Activated CD8-positive, alpha-beta T cell treated with anti-CD3 and anti-CD28 coated beads for 36 hours (primary cell): ENCODE data around the gene AGBL1. TPM values are rescaled to one million over a fixed set of nuclear protein-coding genes. Genes with fewer than 3 reads are reported as not detected.

ENCODE experiments used
- ATAC-seq: fragments of 200-7000 bp; cut with Tn5 transposase; one replicate; pipeline ENCODE4 v1.10.0; 2021; ENCODE audit warnings: mild to moderate bottlenecking, moderate library complexity
- CTCF ChIA-PET: fragments of 350-600 bp; sonication (Branson Sonifier 250); formaldehyde crosslinking; loops from one replicate; lab custom pipeline; 2021; ENCODE audit warnings: antibody characterized with exemption; lab: Charles Lee
- POLR2A ChIA-PET: fragments of 350-600 bp; sonication (Branson Sonifier 250); formaldehyde crosslinking; loops from one replicate; lab custom pipeline; 2021; ENCODE audit warnings: antibody characterized with exemption; lab: Charles Lee
- DNase-seq: peaks from one replicate; pipeline ENCODE4 v3.0.0-alpha.2; 2020
- H3K27ac Mint-ChIP-seq: one replicate; pipeline ENCODE4 v1.8.0; 2021; ENCODE audit warnings: mild to moderate bottlenecking, mixed read lengths
- H3K27me3 Mint-ChIP-seq: one replicate; pipeline ENCODE4 v1.8.0; 2021; ENCODE audit warnings: mixed read lengths
- H3K36me3 Mint-ChIP-seq: one replicate; pipeline ENCODE4 v1.8.0; 2021; ENCODE audit warnings: low read depth, mixed read lengths
- H3K4me1 Mint-ChIP-seq: one replicate; pipeline ENCODE4 v1.8.0; 2021; ENCODE audit warnings: low read depth, mixed read lengths
- H3K4me3 Mint-ChIP-seq: one replicate; pipeline ENCODE4 v1.8.0; 2021; ENCODE audit warnings: mild to moderate bottlenecking, moderate library complexity, mixed read lengths
- H3K9me3 Mint-ChIP-seq: one replicate; pipeline ENCODE4 v1.8.0; 2021; ENCODE audit warnings: mixed read lengths
- intact Hi-C: fragments of 100-400 bp; cut with micrococcal nuclease; formaldehyde crosslinking; loops from one replicate; pipeline ENCODE4 v1.10.0; 2022
- total RNA-seq, 2 experiments: library from RNA; stranded (reverse); gene quantifications; one replicate each; pipeline ENCODE4 v1.2.3, GENCODE V29; 2021
- TF ChIP-seq, protein P1 (sequence below): fragments of 200-600 bp; IDR thresholded peaks from one replicate; pipeline ENCODE4 v1.8.0; 2022; ENCODE audit warnings: antibody characterized with exemption, mild to moderate bottlenecking

Gene AGBL1
- total RNA-seq, 2 experiments from 2014 or later: not detected

DNA sequence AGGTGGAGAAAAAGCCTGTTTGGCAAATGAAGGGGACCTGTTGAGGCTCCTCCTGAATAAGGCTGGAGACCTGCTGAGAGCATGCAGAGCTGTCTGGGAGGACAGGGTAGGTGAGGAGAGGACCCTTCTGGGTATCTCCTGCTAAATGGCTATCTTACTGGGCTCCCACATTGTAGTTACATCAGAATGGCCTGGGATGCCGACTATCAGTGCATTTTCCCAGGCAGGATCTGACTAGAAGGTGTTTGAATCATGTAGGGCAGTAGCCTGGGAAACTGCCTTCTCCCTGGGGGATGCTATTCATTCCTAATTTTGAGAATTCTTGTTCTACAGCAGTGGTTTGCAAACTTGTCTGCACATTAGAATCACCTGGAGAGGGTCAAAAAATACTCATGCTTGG, 631 bp downstream of the AGBL1 start:
- Mint-ChIP-seq H3K27ac (no peak overlapping the region), H3K36me3 (no peaks in the 10 kb centered on the region), H3K9me3 (no peaks in the 10 kb centered on the region), H3K27me3 (peaks cover 3% of the 10 kb centered on the region), H3K4me1 (peaks cover 17% of the 10 kb centered on the region), H3K4me3 (no peak overlapping the region)
- intact Hi-C loops: no loop called here
- TF ChIP-seq, protein P1, sequence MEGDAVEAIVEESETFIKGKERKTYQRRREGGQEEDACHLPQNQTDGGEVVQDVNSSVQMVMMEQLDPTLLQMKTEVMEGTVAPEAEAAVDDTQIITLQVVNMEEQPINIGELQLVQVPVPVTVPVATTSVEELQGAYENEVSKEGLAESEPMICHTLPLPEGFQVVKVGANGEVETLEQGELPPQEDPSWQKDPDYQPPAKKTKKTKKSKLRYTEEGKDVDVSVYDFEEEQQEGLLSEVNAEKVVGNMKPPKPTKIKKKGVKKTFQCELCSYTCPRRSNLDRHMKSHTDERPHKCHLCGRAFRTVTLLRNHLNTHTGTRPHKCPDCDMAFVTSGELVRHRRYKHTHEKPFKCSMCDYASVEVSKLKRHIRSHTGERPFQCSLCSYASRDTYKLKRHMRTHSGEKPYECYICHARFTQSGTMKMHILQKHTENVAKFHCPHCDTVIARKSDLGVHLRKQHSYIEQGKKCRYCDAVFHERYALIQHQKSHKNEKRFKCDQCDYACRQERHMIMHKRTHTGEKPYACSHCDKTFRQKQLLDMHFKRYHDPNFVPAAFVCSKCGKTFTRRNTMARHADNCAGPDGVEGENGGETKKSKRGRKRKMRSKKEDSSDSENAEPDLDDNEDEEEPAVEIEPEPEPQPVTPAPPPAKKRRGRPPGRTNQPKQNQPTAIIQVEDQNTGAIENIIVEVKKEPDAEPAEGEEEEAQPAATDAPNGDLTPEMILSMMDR: no peak
- DNase-seq (no peak), ATAC-seq (no peak)
- CTCF ChIA-PET: no interaction called here
- POLR2A ChIA-PET: interaction anchor here (2.0 kb wide), 1 partner anchor 15 kb away, joined by 5 read pairs; no protein-coding TSS in a partner anchor

DNA sequence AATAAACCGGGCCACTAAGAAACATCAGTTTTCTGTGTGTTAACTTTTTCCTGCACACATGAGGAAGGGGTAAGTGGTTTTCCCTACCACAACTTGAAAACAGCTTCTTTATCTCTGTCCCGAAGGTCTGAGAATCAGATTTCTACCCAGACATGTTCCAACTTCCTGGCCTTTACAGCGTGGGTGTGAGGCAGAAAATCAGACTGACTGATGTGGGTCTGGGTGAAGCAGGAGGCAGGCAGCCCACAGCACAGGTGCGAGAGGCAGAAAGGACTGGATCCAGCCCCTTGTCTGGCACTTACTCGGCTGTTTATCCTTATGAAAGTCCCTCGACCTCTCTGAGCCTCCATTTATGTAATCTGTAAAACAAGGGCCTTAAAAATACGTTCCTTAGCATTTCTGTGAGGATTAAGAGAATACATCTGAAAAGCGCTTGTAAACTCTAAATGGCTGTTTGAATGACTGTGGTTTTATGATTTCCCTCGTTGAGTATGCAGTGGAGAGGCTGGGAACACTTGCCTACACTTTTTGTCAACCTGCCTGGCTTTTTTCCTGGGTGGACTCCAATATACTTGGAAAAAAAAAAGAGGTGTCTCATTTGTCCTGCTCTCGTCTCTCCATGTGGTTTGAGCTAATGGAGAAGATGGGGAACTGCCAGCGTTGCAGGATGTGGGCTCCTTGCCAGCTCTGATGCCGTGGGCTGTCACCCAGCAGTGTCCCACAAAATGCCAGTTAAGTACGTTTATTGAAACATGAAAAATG, 3.1 kb downstream of the AGBL1 start:
- no peak overlapping the region for H3K27ac Mint-ChIP-seq
- no peak for ATAC-seq
- H3K27me3 Mint-ChIP-seq: peaks cover 3% of the 10 kb centered on the region
- POLR2A ChIA-PET: no interaction called here
- H3K4me3 Mint-ChIP-seq: no peak overlapping the region
- CTCF ChIA-PET: no interaction called here
- intact Hi-C loops: no loop called here
- TF ChIP-seq, protein P1: no peak
- peaks cover 17% of the 10 kb centered on the region for H3K4me1 Mint-ChIP-seq
- peak; percentile 29 for DNase-seq
- no peaks in the 10 kb centered on the region for H3K36me3 Mint-ChIP-seq
- H3K9me3 Mint-ChIP-seq: no peaks in the 10 kb centered on the region

DNA sequence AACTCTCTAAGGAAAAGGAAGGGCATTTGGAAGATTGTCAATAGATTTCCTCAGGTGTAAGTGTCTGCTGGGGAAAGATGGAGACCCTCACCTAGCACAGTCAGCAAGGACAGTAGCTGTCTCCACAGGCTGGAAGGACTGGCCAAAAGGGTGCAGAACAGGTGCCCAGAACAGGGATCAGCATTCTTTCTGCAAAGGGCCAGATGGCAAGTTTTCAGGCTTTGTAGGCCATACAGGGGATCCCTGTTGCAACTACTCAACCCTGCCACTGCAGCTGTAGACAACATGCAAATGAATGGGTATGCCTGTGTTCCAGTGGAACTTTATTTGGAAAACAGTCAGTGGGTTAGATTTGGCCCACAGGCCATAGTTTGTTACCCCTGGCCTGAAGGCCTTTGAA, 8.1 kb downstream of the AGBL1 start:
- ChIA-PET CTCF (no interaction called here), POLR2A (no interaction called here)
- H3K4me1 Mint-ChIP-seq: peaks cover 11% of the 10 kb centered on the region
- ATAC-seq (no peak), DNase-seq (no peak)
- no peak overlapping the region for H3K27ac Mint-ChIP-seq
- no peak overlapping the region for H3K4me3 Mint-ChIP-seq
- intact Hi-C loops: no loop called here
- peaks cover 5% of the 10 kb centered on the region for H3K27me3 Mint-ChIP-seq
- H3K9me3 Mint-ChIP-seq: no peaks in the 10 kb centered on the region
- H3K36me3 Mint-ChIP-seq: no peaks in the 10 kb centered on the region
- TF ChIP-seq, protein P1: no peak

DNA sequence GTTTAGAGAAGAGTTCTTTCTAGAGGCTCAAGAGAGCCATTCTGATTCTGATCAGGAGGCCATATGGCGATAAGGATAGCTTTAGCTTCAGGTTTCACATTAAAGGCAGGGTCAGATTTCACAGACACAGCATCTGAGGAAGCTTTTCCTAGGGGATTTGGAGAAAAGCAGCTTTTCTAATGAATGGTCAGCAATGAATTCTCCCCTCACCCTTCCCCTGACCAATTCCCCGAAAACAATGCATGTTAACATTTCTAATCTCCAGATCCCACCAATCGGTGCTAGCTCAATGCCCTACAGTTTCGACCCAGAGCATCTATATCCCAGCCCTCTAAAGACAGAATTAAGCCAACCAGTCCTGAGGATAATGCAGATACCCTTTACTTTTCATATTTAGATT, 9.8 kb downstream of the AGBL1 start:
- no peaks in the 10 kb centered on the region for H3K9me3 Mint-ChIP-seq
- TF ChIP-seq, protein P1: no peak
- H3K27me3 Mint-ChIP-seq: peaks cover 2% of the 10 kb centered on the region
- H3K36me3 Mint-ChIP-seq: no peaks in the 10 kb centered on the region
- intact Hi-C loops: no loop called here
- ATAC-seq (no peak), DNase-seq (no peak)
- no peak overlapping the region for H3K27ac Mint-ChIP-seq
- ChIA-PET CTCF (no interaction called here), POLR2A (no interaction called here)
- H3K4me3 Mint-ChIP-seq: no peak overlapping the region
- no peaks in the 10 kb centered on the region for H3K4me1 Mint-ChIP-seq

DNA sequence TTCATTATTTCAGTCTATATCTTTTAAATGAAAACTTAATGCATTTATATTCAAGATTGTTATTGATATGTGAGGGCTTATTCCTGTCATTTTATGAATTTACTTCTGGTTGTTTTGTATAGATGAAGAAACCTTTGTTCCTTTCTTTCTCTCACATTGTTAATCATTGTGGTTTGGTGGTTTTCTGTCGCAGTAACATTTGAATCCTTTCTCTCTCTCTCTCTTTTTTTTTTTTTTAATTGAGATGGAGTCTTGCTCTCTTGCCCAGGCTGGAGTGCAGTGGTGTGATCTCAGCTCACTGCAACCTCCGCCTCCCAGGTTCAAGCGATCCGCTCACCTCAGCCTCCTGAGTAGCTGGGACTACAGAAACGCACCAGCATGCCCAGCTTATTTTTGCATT, 22.1 kb downstream of the AGBL1 start:
- no peak for ATAC-seq
- H3K27me3 Mint-ChIP-seq: peaks cover 4% of the 10 kb centered on the region
- TF ChIP-seq, protein P1: no peak
- H3K27ac Mint-ChIP-seq: no peak overlapping the region
- peaks cover 5% of the 10 kb centered on the region for H3K9me3 Mint-ChIP-seq
- DNase-seq: no peak
- POLR2A ChIA-PET: no interaction called here
- no peak overlapping the region for H3K4me3 Mint-ChIP-seq
- CTCF ChIA-PET: no interaction called here
- H3K4me1 Mint-ChIP-seq: no peaks in the 10 kb centered on the region
- intact Hi-C loops: no loop called here
- no peaks in the 10 kb centered on the region for H3K36me3 Mint-ChIP-seq
